GM12873 (cell line): Measurements from ENCODE around the gene UVRAG.

Source experiments
- TF ChIP-seq, protein P1 (sequence below): IDR thresholded peaks from 2 replicates; pipeline ENCODE4 v1.5.1; 2012; ENCODE audit warnings: low read depth, mild to moderate bottlenecking, moderate library complexity, low read length, control low read depth; ENCODE audit not compliant: insufficient read depth; ENCODE audit errors: missing control alignments

The UVRAG gene

DNA sequence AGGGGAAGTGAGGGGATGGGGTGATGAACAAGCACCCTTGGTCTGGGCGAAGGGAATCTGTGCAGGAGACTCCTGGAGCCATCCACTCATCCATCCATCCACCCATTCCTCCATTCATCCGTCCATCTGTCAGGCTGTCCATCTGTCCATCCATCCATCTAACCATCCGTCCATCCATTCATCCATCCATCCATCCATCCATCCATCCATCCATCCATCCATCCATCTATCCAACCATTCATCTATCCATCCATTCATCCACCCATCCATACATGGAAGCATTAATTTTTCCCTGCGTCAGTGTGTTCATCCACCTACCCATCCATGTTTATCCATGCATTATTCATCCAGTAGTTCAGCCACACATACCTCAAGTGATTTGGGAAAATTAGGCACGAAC lies 359.3 kb downstream of the UVRAG start:
- TF ChIP-seq, protein P1, sequence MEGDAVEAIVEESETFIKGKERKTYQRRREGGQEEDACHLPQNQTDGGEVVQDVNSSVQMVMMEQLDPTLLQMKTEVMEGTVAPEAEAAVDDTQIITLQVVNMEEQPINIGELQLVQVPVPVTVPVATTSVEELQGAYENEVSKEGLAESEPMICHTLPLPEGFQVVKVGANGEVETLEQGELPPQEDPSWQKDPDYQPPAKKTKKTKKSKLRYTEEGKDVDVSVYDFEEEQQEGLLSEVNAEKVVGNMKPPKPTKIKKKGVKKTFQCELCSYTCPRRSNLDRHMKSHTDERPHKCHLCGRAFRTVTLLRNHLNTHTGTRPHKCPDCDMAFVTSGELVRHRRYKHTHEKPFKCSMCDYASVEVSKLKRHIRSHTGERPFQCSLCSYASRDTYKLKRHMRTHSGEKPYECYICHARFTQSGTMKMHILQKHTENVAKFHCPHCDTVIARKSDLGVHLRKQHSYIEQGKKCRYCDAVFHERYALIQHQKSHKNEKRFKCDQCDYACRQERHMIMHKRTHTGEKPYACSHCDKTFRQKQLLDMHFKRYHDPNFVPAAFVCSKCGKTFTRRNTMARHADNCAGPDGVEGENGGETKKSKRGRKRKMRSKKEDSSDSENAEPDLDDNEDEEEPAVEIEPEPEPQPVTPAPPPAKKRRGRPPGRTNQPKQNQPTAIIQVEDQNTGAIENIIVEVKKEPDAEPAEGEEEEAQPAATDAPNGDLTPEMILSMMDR: no peak

DNA sequence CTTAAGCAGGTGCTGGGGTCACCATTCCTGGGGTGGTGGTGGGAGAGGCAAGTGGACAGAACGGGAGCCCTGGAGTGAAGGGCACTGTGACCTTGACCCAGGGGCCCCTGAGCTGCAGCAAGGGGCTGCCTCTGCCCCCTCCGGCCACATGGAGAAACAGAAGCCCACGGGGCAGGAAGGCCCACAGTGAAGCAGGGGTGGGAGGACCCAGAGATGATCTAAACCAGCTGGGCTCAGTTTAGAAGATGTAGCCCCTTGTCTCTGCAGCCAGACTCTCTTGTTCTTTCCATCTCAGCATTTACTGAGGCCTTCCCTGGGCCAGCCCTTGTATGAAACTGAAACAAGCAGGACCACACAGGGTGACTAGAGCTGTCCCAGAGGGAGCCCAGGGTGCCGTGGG lies 360.8 kb downstream of the UVRAG start:
- TF ChIP-seq, protein P1: no peak

DNA sequence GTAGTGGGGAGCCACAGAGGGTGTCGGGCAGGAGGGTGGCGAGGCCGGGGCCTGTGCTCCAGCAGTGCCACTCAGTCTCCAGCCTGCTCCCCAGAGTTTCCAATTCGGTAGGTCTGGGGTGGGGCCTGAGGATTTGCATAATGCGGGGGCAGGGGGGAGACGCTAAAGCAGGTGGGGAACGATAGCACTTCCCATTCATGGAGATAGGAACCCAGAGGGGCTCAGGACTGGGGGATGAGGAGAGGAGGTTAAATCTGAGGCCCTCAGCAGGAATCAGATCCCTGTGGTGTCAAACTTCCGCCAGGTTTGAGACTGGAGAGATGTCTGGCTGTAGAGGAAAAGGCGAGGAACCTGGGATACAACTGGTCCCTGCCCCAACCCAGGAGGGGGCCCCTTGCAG lies 361.5 kb downstream of the UVRAG start:
- TF ChIP-seq, protein P1: no peak

DNA sequence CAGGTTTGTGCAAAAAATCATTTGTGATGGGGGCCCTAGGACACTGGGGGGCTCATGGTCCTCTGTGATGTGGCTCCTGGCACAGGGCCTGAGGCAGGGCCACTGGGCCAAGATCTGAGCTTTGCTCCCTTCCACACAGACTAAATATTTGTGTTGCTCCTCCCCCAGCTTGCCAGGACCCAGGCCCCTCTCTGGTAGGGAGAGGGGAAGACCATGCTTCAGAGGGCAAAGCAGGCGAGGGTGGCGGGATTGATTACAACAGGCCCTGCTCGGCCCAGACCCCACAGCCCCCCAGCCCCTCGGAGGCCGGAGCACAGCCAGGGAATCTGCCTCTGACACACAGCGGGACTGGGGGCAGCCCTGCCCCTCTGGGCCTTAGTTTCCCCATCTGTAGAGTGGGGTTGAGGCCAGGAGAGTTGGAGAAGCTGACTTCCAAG lies 362.3 kb downstream of the UVRAG start:
- TF ChIP-seq, protein P1: no peak

DNA sequence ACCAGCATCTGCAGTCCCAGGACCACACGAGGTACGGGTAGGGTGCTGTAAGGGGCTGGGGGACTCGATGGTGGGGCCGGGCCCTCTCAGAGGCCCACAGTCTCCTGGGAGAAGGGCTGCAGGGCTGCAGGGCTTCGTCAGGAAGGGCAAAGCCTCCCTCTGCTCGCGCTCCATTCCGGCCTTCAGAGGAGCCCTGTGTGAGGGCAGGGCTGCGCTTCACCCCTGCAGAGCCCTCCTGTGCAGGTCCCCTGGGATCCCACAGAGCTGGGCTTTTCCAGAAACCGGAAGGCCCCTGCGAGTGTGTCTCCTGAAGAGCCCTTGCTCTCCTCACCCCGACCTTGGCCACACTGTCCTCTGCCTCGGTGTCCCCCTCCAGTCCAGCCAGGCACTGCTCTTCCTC lies 364.1 kb downstream of the UVRAG start:
- TF ChIP-seq, protein P1: no peak

DNA sequence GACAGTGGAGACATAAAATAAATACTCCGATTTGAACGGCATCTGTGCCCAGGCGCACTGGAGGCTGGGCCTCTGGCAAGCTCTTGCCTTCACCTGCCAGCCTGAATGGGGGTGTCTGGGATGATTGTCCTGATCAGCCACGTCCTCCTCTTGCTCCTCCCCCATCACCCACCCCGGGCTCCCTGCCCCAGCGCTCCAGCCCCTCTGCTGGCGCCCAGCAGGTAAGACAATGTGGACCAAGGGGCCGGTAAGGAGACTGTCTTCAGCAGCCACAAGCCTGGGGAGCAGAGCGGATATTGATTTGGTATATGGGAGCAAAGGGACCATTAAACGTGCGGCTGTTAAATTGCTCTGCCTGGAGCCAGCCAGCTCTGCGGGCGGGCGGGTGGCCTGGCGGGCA lies 366.4 kb downstream of the UVRAG start:
- TF ChIP-seq, protein P1: no peak

DNA sequence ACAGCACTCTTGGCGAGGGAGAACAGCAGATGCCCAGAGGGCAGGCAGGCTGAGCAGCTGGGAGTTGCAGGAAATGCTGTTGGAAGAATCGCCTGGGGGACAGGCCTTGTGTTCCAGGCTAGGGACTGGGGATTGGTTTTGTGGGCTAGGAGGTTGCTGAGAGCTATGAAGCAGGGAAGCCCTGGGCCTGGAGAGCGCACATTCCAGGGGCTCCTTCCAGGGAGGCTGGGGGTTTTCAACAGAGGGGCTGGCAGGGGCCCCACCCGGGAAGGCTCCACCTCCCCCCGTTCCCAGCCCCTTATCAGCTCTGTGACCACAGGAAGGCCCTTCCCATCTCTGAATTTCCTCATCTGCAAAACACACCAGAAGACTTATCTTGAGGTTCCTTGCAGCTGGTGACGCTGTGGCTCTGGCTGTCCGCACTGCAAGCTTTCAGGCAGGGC lies 369.6 kb downstream of the UVRAG start:
- TF ChIP-seq, protein P1: no peak

DNA sequence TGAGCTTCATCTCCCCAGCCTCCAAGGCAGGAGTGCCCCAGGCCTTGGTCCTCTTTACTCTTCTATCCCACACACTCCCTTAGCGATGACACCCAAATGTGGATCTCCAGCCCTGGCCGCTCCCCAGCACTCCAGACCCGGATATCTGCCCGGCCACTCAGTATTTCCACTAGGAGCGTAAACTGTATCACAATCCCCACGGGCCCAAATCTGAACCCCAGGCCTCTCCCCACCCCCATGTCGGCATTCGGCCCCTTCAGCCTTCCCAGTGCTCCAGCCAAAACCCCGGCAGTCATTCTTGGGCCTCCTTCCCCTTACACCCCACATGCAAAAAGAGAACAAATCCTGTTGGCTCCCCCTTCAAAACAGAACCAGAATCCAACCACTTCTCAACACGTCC lies 370.5 kb downstream of the UVRAG start:
- TF ChIP-seq, protein P1: no peak
